Mammary epithelial cell (primary cell): ENCODE results near the gene PEX11A.

Source experiments
- EZH2 ChIP-seq: IDR thresholded peaks from 2 replicates; pipeline ENCODE4 v1.6.1; 2012; ENCODE audit warnings: low read length, inconsistent platforms, borderline replicate concordance
- TF ChIP-seq, protein P1 (sequence below), 2 donors: IDR thresholded peaks in 1 of 2; conservative IDR thresholded peaks in 1 of 2; 2 replicates each; pipeline ENCODE4 v1.5.1; 2011 to 2012; ENCODE audit warnings: inconsistent platforms in 2 of 2, low read length in 2 of 2, mild to moderate bottlenecking in 2 of 2, control low read depth in 1 of 2, low read depth in 1 of 2; ENCODE audit not compliant: insufficient read depth in 1 of 2; ENCODE audit errors: extremely low read depth in 1 of 2

DNA sequence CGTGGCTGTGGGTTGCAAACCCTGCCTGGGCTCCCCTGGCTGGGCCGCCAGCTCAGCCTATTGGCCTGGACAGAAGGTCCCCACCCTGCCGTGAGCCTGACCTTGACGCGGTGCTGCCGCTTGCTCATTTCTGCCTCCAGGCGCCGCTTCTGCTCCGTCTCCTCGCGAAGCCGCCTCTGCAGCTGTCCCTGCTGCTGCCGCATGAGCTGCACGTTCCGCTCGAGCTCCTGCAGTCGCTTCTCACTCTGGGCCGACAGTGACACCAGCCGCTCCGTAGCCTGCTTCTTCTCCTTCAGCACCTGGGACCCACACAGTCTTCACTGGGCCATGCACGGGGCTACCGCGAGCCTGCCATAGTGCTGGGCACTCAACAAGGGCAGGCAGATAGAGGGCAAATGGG is 57.0 kb downstream of the PEX11A start:
- TF ChIP-seq, protein P1, sequence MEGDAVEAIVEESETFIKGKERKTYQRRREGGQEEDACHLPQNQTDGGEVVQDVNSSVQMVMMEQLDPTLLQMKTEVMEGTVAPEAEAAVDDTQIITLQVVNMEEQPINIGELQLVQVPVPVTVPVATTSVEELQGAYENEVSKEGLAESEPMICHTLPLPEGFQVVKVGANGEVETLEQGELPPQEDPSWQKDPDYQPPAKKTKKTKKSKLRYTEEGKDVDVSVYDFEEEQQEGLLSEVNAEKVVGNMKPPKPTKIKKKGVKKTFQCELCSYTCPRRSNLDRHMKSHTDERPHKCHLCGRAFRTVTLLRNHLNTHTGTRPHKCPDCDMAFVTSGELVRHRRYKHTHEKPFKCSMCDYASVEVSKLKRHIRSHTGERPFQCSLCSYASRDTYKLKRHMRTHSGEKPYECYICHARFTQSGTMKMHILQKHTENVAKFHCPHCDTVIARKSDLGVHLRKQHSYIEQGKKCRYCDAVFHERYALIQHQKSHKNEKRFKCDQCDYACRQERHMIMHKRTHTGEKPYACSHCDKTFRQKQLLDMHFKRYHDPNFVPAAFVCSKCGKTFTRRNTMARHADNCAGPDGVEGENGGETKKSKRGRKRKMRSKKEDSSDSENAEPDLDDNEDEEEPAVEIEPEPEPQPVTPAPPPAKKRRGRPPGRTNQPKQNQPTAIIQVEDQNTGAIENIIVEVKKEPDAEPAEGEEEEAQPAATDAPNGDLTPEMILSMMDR (conservative IDR thresholded peaks at IDR 0.05 in 1 of 2, IDR thresholded peaks at IDR 0.05 in 1 of 2; ENCODE audit: extremely low read depth in 1 of 2, insufficient read depth in 1 of 2, low read depth in 1 of 2, low read length in 2 of 2) = no peak
- TF ChIP-seq EZH2 = no peak
